ENCODE data around the gene ELN.

Gene ELN

GRCh38 chr7:74012842-74013249 lies 15.1 kb upstream of the ELN start:
- Mint-ChIP-seq H3K9me3 (no peaks in the 10 kb centered on the region), H3K4me3 (no peak overlapping the region), H3K4me1 (no peaks in the 10 kb centered on the region), H3K27ac (no peak overlapping the region), H3K36me3 (no peaks in the 10 kb centered on the region), H3K27me3 (peaks cover 2% of the 10 kb centered on the region)

GRCh38 chr7:74013539-74014272 lies 14.3 kb upstream of the ELN start:
- Mint-ChIP-seq H3K27ac (no peak overlapping the region), H3K9me3 (no peaks in the 10 kb centered on the region), H3K36me3 (no peaks in the 10 kb centered on the region), H3K4me1 (no peaks in the 10 kb centered on the region), H3K27me3 (peaks cover 2% of the 10 kb centered on the region), H3K4me3 (no peak overlapping the region)

- Mint-ChIP-seq H3K27me3 (peaks cover 2% of the 10 kb centered on the region), H3K9me3 (no peaks in the 10 kb centered on the region), H3K4me3 (no peak overlapping the region), H3K4me1 (no peaks in the 10 kb centered on the region), H3K27ac (no peak overlapping the region), H3K36me3 (no peaks in the 10 kb centered on the region)
Measured at GRCh38 chr7:74014931-74015330, 13.0 kb upstream of the ELN start.

- H3K36me3 Mint-ChIP-seq = no peaks in the 10 kb centered on the region
- H3K9me3 Mint-ChIP-seq = no peaks in the 10 kb centered on the region
- no peak overlapping the region for H3K27ac Mint-ChIP-seq
- H3K4me3 Mint-ChIP-seq = no peak overlapping the region
- H3K27me3 Mint-ChIP-seq = peaks cover 2% of the 10 kb centered on the region
- H3K4me1 Mint-ChIP-seq = no peaks in the 10 kb centered on the region
Measured at GRCh38 chr7:74015670-74016069, 12.3 kb upstream of the ELN start.

GRCh38 chr7:74017125-74017524 lies 10.8 kb upstream of the ELN start:
- Mint-ChIP-seq H3K27ac (peak overlapping the region; percentile 53), H3K4me3 (no peak overlapping the region)

GRCh38 chr7:74018246-74018895 lies 9.6 kb upstream of the ELN start:
- H3K4me1 Mint-ChIP-seq = no peaks in the 10 kb centered on the region
- no peak overlapping the region for H3K4me3 Mint-ChIP-seq
- H3K27ac Mint-ChIP-seq = no peak overlapping the region
- peaks cover 2% of the 10 kb centered on the region for H3K27me3 Mint-ChIP-seq
- no peaks in the 10 kb centered on the region for H3K9me3 Mint-ChIP-seq
- H3K36me3 Mint-ChIP-seq = no peaks in the 10 kb centered on the region

More at GRCh38 chr7:74017125-74017524, 10.8 kb upstream of the ELN start:
- Mint-ChIP-seq H3K9me3 (no peaks in the 10 kb centered on the region), H3K36me3 (no peaks in the 10 kb centered on the region), H3K27me3 (peaks cover 2% of the 10 kb centered on the region), H3K4me1 (no peaks in the 10 kb centered on the region)

GRCh38 chr7:74019149-74019548 lies 8.8 kb upstream of the ELN start:
- Mint-ChIP-seq H3K27ac (no peak overlapping the region), H3K27me3 (peaks cover 3% of the 10 kb centered on the region), H3K4me3 (no peak overlapping the region), H3K9me3 (no peaks in the 10 kb centered on the region), H3K4me1 (no peaks in the 10 kb centered on the region), H3K36me3 (no peaks in the 10 kb centered on the region)

GRCh38 chr7:74020390-74020789 lies 7.6 kb upstream of the ELN start:
- Mint-ChIP-seq H3K4me1 (no peaks in the 10 kb centered on the region), H3K27me3 (peaks cover 5% of the 10 kb centered on the region), H3K4me3 (no peak overlapping the region), H3K36me3 (no peaks in the 10 kb centered on the region), H3K27ac (no peak overlapping the region), H3K9me3 (no peaks in the 10 kb centered on the region)

GRCh38 chr7:74021546-74022320 lies 6.2 kb upstream of the ELN start:
- no peak overlapping the region for H3K27ac Mint-ChIP-seq
- no peaks in the 10 kb centered on the region for H3K36me3 Mint-ChIP-seq
- no peak overlapping the region for H3K4me3 Mint-ChIP-seq
- peaks cover 13% of the 10 kb centered on the region for H3K27me3 Mint-ChIP-seq
- no peaks in the 10 kb centered on the region for H3K9me3 Mint-ChIP-seq
- peaks cover 11% of the 10 kb centered on the region for H3K4me1 Mint-ChIP-seq

GRCh38 chr7:74022507-74022906 lies 5.5 kb upstream of the ELN start:
- H3K36me3 Mint-ChIP-seq = no peaks in the 10 kb centered on the region
- peaks cover 14% of the 10 kb centered on the region for H3K27me3 Mint-ChIP-seq
- no peak overlapping the region for H3K27ac Mint-ChIP-seq
- no peaks in the 10 kb centered on the region for H3K9me3 Mint-ChIP-seq
- H3K4me3 Mint-ChIP-seq = no peak overlapping the region
- H3K4me1 Mint-ChIP-seq = peaks cover 12% of the 10 kb centered on the region

GRCh38 chr7:74023092-74023536 lies 4.9 kb upstream of the ELN start:
- no peak overlapping the region for H3K27ac Mint-ChIP-seq

GRCh38 chr7:74023786-74024185 lies 4.2 kb upstream of the ELN start:
- H3K27me3 Mint-ChIP-seq = peaks cover 17% of the 10 kb centered on the region
- H3K4me3 Mint-ChIP-seq = no peak overlapping the region
- H3K27ac Mint-ChIP-seq = no peak overlapping the region
- H3K36me3 Mint-ChIP-seq = no peaks in the 10 kb centered on the region
- H3K4me1 Mint-ChIP-seq = peaks cover 12% of the 10 kb centered on the region
- H3K9me3 Mint-ChIP-seq = no peaks in the 10 kb centered on the region

More at GRCh38 chr7:74023092-74023536, 4.9 kb upstream of the ELN start:
- H3K27me3 Mint-ChIP-seq = peaks cover 14% of the 10 kb centered on the region
- no peak overlapping the region for H3K4me3 Mint-ChIP-seq
- no peaks in the 10 kb centered on the region for H3K9me3 Mint-ChIP-seq
- H3K36me3 Mint-ChIP-seq = no peaks in the 10 kb centered on the region
- peaks cover 12% of the 10 kb centered on the region for H3K4me1 Mint-ChIP-seq

- Mint-ChIP-seq H3K27ac (no peak overlapping the region), H3K27me3 (peaks cover 25% of the 10 kb centered on the region), H3K36me3 (no peaks in the 10 kb centered on the region), H3K4me1 (peaks cover 16% of the 10 kb centered on the region), H3K4me3 (no peak overlapping the region), H3K9me3 (no peaks in the 10 kb centered on the region)
Measured at GRCh38 chr7:74025146-74025545, 2.8 kb upstream of the ELN start.

- H3K36me3 Mint-ChIP-seq = no peaks in the 10 kb centered on the region
- peaks cover 26% of the 10 kb centered on the region for H3K27me3 Mint-ChIP-seq
- no peak overlapping the region for H3K27ac Mint-ChIP-seq
- peaks cover 16% of the 10 kb centered on the region for H3K4me1 Mint-ChIP-seq
- no peaks in the 10 kb centered on the region for H3K9me3 Mint-ChIP-seq
- H3K4me3 Mint-ChIP-seq = no peak overlapping the region
Measured at GRCh38 chr7:74025730-74026129, 2.2 kb upstream of the ELN start.

- Mint-ChIP-seq H3K36me3 (no peaks in the 10 kb centered on the region), H3K9me3 (no peaks in the 10 kb centered on the region), H3K27ac (no peak overlapping the region), H3K4me3 (peak overlapping the region; percentile 20), H3K27me3 (peaks cover 26% of the 10 kb centered on the region), H3K4me1 (peaks cover 16% of the 10 kb centered on the region)
Measured at GRCh38 chr7:74026406-74026902, 1.5 kb upstream of the ELN start.
